BJ (cell line): Measurements from ENCODE around the gene SIGLEC1. TPM values are rescaled to one million over a fixed set of nuclear protein-coding genes. Genes with fewer than 3 reads are reported as not detected.
A peak's percentile ranks its signal among the peaks of the same experiment; 100 is the strongest.

Experiments
- CTCF ChIA-PET: fragments of 350-600 bp; formaldehyde crosslinking; extraction: SDS; loops from one replicate; lab custom pipeline; 2021; ENCODE audit warnings: antibody characterized with exemption, inconsistent platforms; lab: Yijun Ruan, JAX
- POLR2A ChIA-PET: fragments of 300-600 bp; sonication (Branson Sonifier 250); formaldehyde crosslinking; extraction: SDS; loops from one replicate; lab custom pipeline; 2021; ENCODE audit warnings: antibody characterized with exemption; lab: Charles Lee
- DNase-seq: peaks from one replicate; pipeline ENCODE4 v3.0.0-alpha.2; 2011; ENCODE audit warnings: low read depth
- H3K27me3 ChIP-seq: 2 replicates; pipeline ENCODE4 v1.6.0; 2011; ENCODE audit warnings: low read length; ENCODE audit not compliant: control insufficient read depth, insufficient read depth
- H3K36me3 ChIP-seq: 2 replicates; pipeline ENCODE4 v1.5.1; 2011; ENCODE audit warnings: low read length; ENCODE audit not compliant: control insufficient read depth, insufficient read depth
- H3K4me3 ChIP-seq: 2 replicates; pipeline ENCODE4 v1.5.1; 2011; ENCODE audit warnings: low read depth, mild to moderate bottlenecking, control low read depth, low read length
- polyA plus RNA-seq: library from polyadenylated mRNA; depleted of rRNA; stranded (reverse); fragments of >200 nt; gene quantifications from 2 replicates; pipeline ENCODE4 v1.2.3, GENCODE V29; 2011
- TF ChIP-seq, protein P1 (sequence below): IDR thresholded peaks from 2 replicates; pipeline ENCODE4 v1.5.1; 2011; ENCODE audit warnings: low read depth, mild to moderate bottlenecking, control low read depth, inconsistent platforms, low read length, moderate library complexity; ENCODE audit not compliant: insufficient read depth

SIGLEC1 gene
- polyA plus RNA-seq, 1 experiment = not detected

DNA sequence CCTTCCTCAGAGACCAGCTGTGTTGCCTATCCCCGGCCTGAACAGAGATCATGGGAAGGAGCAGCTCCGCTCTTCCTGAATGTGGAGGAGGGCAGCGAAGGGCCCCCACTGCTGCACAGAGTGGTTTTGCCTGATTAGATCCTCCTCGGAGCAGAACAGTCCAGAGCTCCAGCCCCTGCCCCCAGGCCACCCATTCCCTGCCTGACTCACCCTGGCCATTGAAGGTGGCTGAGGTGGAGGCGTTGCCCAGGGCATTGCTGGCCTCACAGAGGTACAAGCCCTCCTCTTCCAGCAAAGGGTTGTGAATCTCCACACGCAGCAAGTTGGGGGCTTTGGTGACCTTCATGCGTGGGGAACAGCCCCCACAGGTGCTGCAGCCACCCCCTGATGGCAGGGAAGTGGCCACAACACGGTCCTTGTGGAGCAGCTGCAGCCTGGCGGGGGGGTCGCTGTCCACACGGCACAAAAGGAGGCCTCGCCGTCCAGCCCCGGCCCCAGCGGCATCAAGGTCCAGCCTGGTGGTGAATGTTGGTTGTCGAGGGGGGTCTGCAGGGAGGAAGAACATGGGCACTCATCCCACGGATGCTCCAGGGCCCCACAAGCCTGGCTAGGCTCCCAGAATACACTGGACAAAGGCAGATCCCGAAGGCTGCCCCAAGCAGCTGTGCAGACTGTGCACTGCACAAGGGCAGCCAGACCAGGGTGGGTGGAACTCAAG, 14.7 kb downstream of the SIGLEC1 start:
- CTCF ChIA-PET = interaction anchor here (1.5 to 5.2 kb wide), 8 partner anchors 9 to 135 kb away, joined by 3 to 45 read pairs (median 12); partner anchors contain the start of gene SIGLEC1
- Histone ChIP-seq H3K4me3 (no peak overlapping the region), H3K36me3 (no peaks in the 10 kb centered on the region), H3K27me3 (peaks cover 2% of the 10 kb centered on the region; the same call in 1 of the 2 replicates)
- DNase-seq = no peak
- TF ChIP-seq, protein P1, sequence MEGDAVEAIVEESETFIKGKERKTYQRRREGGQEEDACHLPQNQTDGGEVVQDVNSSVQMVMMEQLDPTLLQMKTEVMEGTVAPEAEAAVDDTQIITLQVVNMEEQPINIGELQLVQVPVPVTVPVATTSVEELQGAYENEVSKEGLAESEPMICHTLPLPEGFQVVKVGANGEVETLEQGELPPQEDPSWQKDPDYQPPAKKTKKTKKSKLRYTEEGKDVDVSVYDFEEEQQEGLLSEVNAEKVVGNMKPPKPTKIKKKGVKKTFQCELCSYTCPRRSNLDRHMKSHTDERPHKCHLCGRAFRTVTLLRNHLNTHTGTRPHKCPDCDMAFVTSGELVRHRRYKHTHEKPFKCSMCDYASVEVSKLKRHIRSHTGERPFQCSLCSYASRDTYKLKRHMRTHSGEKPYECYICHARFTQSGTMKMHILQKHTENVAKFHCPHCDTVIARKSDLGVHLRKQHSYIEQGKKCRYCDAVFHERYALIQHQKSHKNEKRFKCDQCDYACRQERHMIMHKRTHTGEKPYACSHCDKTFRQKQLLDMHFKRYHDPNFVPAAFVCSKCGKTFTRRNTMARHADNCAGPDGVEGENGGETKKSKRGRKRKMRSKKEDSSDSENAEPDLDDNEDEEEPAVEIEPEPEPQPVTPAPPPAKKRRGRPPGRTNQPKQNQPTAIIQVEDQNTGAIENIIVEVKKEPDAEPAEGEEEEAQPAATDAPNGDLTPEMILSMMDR = no peak
- POLR2A ChIA-PET = no interaction called here

- Histone ChIP-seq H3K4me3 (no peak overlapping the region), H3K27me3 (peaks cover 2% of the 10 kb centered on the region; the same call in 1 of the 2 replicates), H3K36me3 (no peaks in the 10 kb centered on the region)
- TF ChIP-seq, protein P1 = no peak
- ChIA-PET POLR2A (interaction anchor here (0.5 kb wide), 1 partner anchor 15 kb away, joined by 4 read pairs; no protein-coding TSS in a partner anchor), CTCF (interaction anchor here (1.4 to 5.2 kb wide), 8 partner anchors 9 to 134 kb away, joined by 4 to 45 read pairs (median 14); partner anchors contain the start of gene SIGLEC1)
- DNase-seq = no peak
Measured at GRCh38 chr20:3696745-3697587, 15.4 kb downstream of the SIGLEC1 start.

- TF ChIP-seq, protein P1 = peak; percentile 57
- POLR2A ChIA-PET = interaction anchor here (0.5 kb wide), 1 partner anchor 14 kb away, joined by 4 read pairs; no protein-coding TSS in a partner anchor
- CTCF ChIA-PET = interaction anchor here (0.7 to 5.2 kb wide), 6 partner anchors 10 to 328 kb away, joined by 3 to 45 read pairs (median 14); partner anchors contain the start of gene SIGLEC1
Measured at GRCh38 chr20:3696200-3696599, 16.2 kb downstream of the SIGLEC1 start.

GRCh38 chr20:3694864-3695263, 17.5 kb downstream of the SIGLEC1 start:
- no peaks in the 10 kb centered on the region for H3K36me3 ChIP-seq
- H3K4me3 ChIP-seq = no peak overlapping the region
- ChIA-PET CTCF (interaction anchor here (0.8 to 5.2 kb wide), 6 partner anchors 8 to 21 kb away, joined by 3 to 34 read pairs (median 14); partner anchors contain the start of gene ADAM33), POLR2A (no interaction called here)
- TF ChIP-seq, protein P1 = no peak
- no peak for DNase-seq
- peaks cover 2% of the 10 kb centered on the region; the same call in 1 of the 2 replicates for H3K27me3 ChIP-seq

More at GRCh38 chr20:3696200-3696599, 16.2 kb downstream of the SIGLEC1 start:
- peaks cover 2% of the 10 kb centered on the region; the same call in 1 of the 2 replicates for H3K27me3 ChIP-seq
- no peak for DNase-seq
- H3K4me3 ChIP-seq = no peak overlapping the region
- H3K36me3 ChIP-seq = no peaks in the 10 kb centered on the region

GRCh38 chr20:3693376-3693775, 19.0 kb downstream of the SIGLEC1 start:
- ChIA-PET CTCF (interaction anchor here (4.8 kb wide), 1 partner anchor 17 kb away, joined by 34 read pairs; no protein-coding TSS in a partner anchor), POLR2A (no interaction called here)
- TF ChIP-seq, protein P1 = no peak
- no peak overlapping the region for H3K4me3 ChIP-seq
- H3K36me3 ChIP-seq = no peaks in the 10 kb centered on the region
- H3K27me3 ChIP-seq = 0 out of 2 replicates have a peak, but pooled peaks cover 2% of the 10 kb centered on the region
- DNase-seq = no peak
